MCF 10A (cell line): Measurements from ENCODE around the gene M1AP. TPM values are rescaled to one million over a fixed set of nuclear protein-coding genes. Genes with fewer than 3 reads are reported as not detected.

Experiments used
- BruUV-seq: library from RNA; stranded (reverse); fragments of 400-500 nt; replicated peaks from 2 replicates; lab custom pipeline; 2021; lab: Mats Ljungman, UMichigan
- CTCF ChIA-PET: fragments of 300-600 bp; sonication (Branson Sonifier 250); formaldehyde crosslinking; extraction: SDS; loops from one replicate; lab custom pipeline; 2021; ENCODE audit warnings: antibody characterized with exemption, inconsistent platforms; lab: Yijun Ruan, JAX
- POLR2A ChIA-PET: fragments of 300-600, 350-650 bp; sonication (Branson Sonifier 250); formaldehyde crosslinking; extraction: SDS; loops from one replicate; lab custom pipeline; 2020; ENCODE audit warnings: antibody characterized with exemption, inconsistent platforms; lab: Yijun Ruan, JAX
- DNase-seq: peaks from one replicate; pipeline ENCODE4 v3.0.0-alpha.2; 2018; ENCODE audit not compliant: unreplicated experiment
- H3K27ac Mint-ChIP-seq: one replicate; pipeline ENCODE4 v1.8.0; 2022; ENCODE audit warnings: mild to moderate bottlenecking, low read depth, mixed read lengths; ENCODE audit not compliant: unreplicated experiment
- H3K27me3 Mint-ChIP-seq: one replicate; pipeline ENCODE4 v1.8.0; 2022; ENCODE audit warnings: mixed read lengths; ENCODE audit not compliant: insufficient read depth, unreplicated experiment
- H3K36me3 Mint-ChIP-seq: one replicate; pipeline ENCODE4 v1.8.0; 2022; ENCODE audit warnings: mild to moderate bottlenecking, moderate library complexity, mixed read lengths; ENCODE audit not compliant: insufficient read depth, unreplicated experiment
- H3K4me1 Mint-ChIP-seq: one replicate; pipeline ENCODE4 v1.8.0; 2022; ENCODE audit warnings: mixed read lengths; ENCODE audit not compliant: insufficient read depth, unreplicated experiment
- H3K4me3 Mint-ChIP-seq: one replicate; pipeline ENCODE4 v1.8.0; 2022; ENCODE audit warnings: mild to moderate bottlenecking, moderate library complexity, mixed read lengths; ENCODE audit not compliant: unreplicated experiment
- H3K9me3 Mint-ChIP-seq: one replicate; pipeline ENCODE4 v1.8.0; 2022; ENCODE audit warnings: mixed read lengths; ENCODE audit not compliant: unreplicated experiment
- CTCF ChIP-seq: fragments of 200-600 bp; IDR thresholded peaks from one replicate; pipeline ENCODE4 v1.8.0; 2022; ENCODE audit warnings: antibody characterized with exemption, mild to moderate bottlenecking; ENCODE audit not compliant: unreplicated experiment
- intact Hi-C: fragments of 100-400 bp; cut with micrococcal nuclease; formaldehyde crosslinking; loops from 2 replicates; pipeline ENCODE4 v1.14.1; 2022
- total RNA-seq: library from RNA; stranded (reverse); gene quantifications from 2 replicates; pipeline ENCODE4 v1.2.3, GENCODE V29; 2022

Gene M1AP
- total RNA-seq, 1 experiment from 2014 or later = not detected

GRCh38 chr2:74679615-74680014, 31.5 kb upstream of the M1AP start:
- H3K4me3 Mint-ChIP-seq = no peak overlapping the region
- H3K27me3 Mint-ChIP-seq = no peaks in the 10 kb centered on the region
- H3K36me3 Mint-ChIP-seq = peaks cover 6% of the 10 kb centered on the region
- ChIA-PET CTCF (interaction anchor here (0.6 to 1.2 kb wide), 4 partner anchors 9 to 197 kb away, joined by 3 read pairs; no protein-coding TSS in a partner anchor), POLR2A (no interaction called here)
- no peaks in the 10 kb centered on the region for H3K9me3 Mint-ChIP-seq
- H3K27ac Mint-ChIP-seq = no peak overlapping the region
- DNase-seq = no peak
- TF ChIP-seq CTCF = no peak
- H3K4me1 Mint-ChIP-seq = no peaks in the 10 kb centered on the region
- BruUV-seq = no TSS peak
- intact Hi-C loops = no loop called here

- Mint-ChIP-seq H3K4me3 (no peak overlapping the region), H3K27ac (no peak overlapping the region), H3K4me1 (peaks cover 8% of the 10 kb centered on the region), H3K27me3 (no peaks in the 10 kb centered on the region), H3K9me3 (no peaks in the 10 kb centered on the region), H3K36me3 (no peaks in the 10 kb centered on the region)
- no peak for TF ChIP-seq CTCF
- ChIA-PET CTCF (interaction anchor here (1.1 to 1.2 kb wide), 2 partner anchors 161 to 200 kb away, joined by 3 to 9 read pairs; no protein-coding TSS in a partner anchor), POLR2A (interaction anchor here (0.7 kb wide), 1 partner anchor 136 kb away, joined by 3 read pairs; no protein-coding TSS in a partner anchor)
- DNase-seq = no peak
- BruUV-seq = no TSS peak
- intact Hi-C loops = no loop called here
Measured at GRCh38 chr2:74676331-74676730, 28.2 kb upstream of the M1AP start.

GRCh38 chr2:74675090-74675489, 27.0 kb upstream of the M1AP start:
- CTCF ChIA-PET = interaction anchor here (0.5 to 1.9 kb wide), 5 partner anchors 12 to 335 kb away, joined by 3 to 5 read pairs (median 3); no protein-coding TSS in a partner anchor
- Mint-ChIP-seq H3K4me3 (no peak overlapping the region), H3K27me3 (no peaks in the 10 kb centered on the region), H3K4me1 (peaks cover 8% of the 10 kb centered on the region), H3K9me3 (no peaks in the 10 kb centered on the region), H3K27ac (no peak overlapping the region), H3K36me3 (no peaks in the 10 kb centered on the region)
- intact Hi-C loops = no loop called here
- TF ChIP-seq CTCF = peak; percentile 10
- no peak for DNase-seq
- POLR2A ChIA-PET = no interaction called here
- no TSS peak for BruUV-seq

- peaks cover 8% of the 10 kb centered on the region for H3K4me1 Mint-ChIP-seq
- BruUV-seq = no TSS peak
- H3K36me3 Mint-ChIP-seq = no peaks in the 10 kb centered on the region
- no peak for DNase-seq
- intact Hi-C loops = no loop called here
- no peaks in the 10 kb centered on the region for H3K9me3 Mint-ChIP-seq
- no peak overlapping the region for H3K4me3 Mint-ChIP-seq
- H3K27me3 Mint-ChIP-seq = no peaks in the 10 kb centered on the region
- no peak for TF ChIP-seq CTCF
- ChIA-PET CTCF (interaction anchor here (0.6 to 1.9 kb wide), 4 partner anchors 11 to 25 kb away, joined by 3 to 5 read pairs (median 3); no protein-coding TSS in a partner anchor), POLR2A (no interaction called here)
- H3K27ac Mint-ChIP-seq = peak overlapping the region; percentile 25
Measured at GRCh38 chr2:74673826-74674528, 25.8 kb upstream of the M1AP start.
